ENCODE data around the gene CCL8.

The CCL8 gene

DNA sequence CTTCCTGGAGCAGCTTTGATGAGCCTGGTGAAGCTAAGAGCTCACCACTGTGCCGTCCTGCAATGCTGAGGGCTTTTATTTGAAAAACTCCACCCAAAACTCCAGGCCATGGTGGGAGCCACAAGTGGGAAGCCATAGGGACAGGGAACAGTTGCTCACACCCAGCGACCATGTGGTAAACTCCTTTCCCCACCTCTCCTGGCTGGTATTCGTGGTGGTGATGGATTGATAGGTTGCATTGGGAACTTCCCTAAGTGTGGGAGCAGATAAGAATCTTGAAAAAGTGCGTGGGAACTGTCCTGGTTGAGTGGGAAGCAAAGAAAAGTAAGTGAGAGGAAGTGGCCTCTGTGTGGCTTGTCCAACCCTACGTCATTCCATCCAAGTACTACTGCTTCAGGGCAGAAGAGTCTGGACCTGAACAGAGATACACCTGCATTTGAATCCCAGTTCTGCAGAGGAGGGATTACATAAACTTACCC is 44.0 kb downstream of the CCL8 start, which contains the start of gene CCL1:
Gene CCL1, minus strand, starts transcription at position 51 of the 479 bp plus-strand sequence. CDS start 72 bp downstream, outside the sequence.
- H3K9ac ChIP-seq (ENCODE audit: low read length), result no peak within 1 kb of the TSS
- H3K27me3 ChIP-seq (ENCODE audit: low read length), result no peaks in the 10 kb centered on the region
- no peak within 1 kb of the TSS for H3K4me2 ChIP-seq (ENCODE audit: low read depth, low read length, poor library complexity, severe bottlenecking)
- H3K79me2 ChIP-seq (ENCODE audit: insufficient read depth, low read length), result no peaks in the 10 kb centered on the region
- no peaks in the 10 kb centered on the region for H3K9me3 ChIP-seq (ENCODE audit: insufficient read depth, low read length)
- H3F3A ChIP-seq (ENCODE audit: insufficient read depth), result no peaks in the 10 kb centered on the region
- H3K4me3 ChIP-seq (ENCODE audit: insufficient read depth, low read length, poor library complexity, severe bottlenecking), result no peak within 1 kb of the TSS
- H2AFZ ChIP-seq (ENCODE audit: low read depth, low read length, severe bottlenecking), result no peak within 1 kb of the TSS
- H4K20me1 ChIP-seq (ENCODE audit: low read depth, low read length), result no peaks in the 10 kb centered on the region
- H3K9me2 ChIP-seq (replicated peaks; ENCODE audit: insufficient read depth, low read length), result no peaks in the 10 kb centered on the region
- TF ChIP-seq, protein P1, sequence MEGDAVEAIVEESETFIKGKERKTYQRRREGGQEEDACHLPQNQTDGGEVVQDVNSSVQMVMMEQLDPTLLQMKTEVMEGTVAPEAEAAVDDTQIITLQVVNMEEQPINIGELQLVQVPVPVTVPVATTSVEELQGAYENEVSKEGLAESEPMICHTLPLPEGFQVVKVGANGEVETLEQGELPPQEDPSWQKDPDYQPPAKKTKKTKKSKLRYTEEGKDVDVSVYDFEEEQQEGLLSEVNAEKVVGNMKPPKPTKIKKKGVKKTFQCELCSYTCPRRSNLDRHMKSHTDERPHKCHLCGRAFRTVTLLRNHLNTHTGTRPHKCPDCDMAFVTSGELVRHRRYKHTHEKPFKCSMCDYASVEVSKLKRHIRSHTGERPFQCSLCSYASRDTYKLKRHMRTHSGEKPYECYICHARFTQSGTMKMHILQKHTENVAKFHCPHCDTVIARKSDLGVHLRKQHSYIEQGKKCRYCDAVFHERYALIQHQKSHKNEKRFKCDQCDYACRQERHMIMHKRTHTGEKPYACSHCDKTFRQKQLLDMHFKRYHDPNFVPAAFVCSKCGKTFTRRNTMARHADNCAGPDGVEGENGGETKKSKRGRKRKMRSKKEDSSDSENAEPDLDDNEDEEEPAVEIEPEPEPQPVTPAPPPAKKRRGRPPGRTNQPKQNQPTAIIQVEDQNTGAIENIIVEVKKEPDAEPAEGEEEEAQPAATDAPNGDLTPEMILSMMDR (IDR thresholded peaks at IDR 0.05; ENCODE audit: insufficient read depth, low read length, poor library complexity, severe bottlenecking), result no peak
- TF ChIP-seq EZH2phosphoT487 (conservative IDR thresholded peaks at IDR 0.05; ENCODE audit: low read length), result no peak
- no peaks in the 10 kb centered on the region for H3K36me3 ChIP-seq (ENCODE audit: low read length)
- H3K27ac ChIP-seq (ENCODE audit: low read depth, low read length), result no peak within 1 kb of the TSS

DNA sequence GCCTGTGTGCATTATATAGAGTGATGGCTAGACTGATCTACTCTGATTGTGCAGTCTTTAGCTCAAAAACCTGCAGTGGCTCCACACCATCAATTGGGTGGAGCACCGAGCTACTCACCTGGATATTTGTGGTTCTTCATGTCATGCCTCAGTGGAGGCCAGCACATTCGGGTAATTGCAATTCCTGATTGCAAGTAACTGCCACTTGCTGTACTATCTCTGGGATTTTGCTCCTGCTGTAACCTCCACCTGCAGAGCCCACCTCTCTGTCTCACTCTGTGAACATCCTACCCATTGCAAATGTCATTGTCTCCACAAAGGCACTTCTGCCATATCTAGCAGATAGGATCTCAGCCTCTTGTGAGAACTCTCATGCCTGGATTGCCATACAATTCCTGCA is 45.5 kb downstream of the CCL8 start:
- TF ChIP-seq EZH2phosphoT487 (conservative IDR thresholded peaks at IDR 0.05; ENCODE audit: low read length), result no peak
- TF ChIP-seq, protein P1 (IDR thresholded peaks at IDR 0.05; ENCODE audit: insufficient read depth, low read length, poor library complexity, severe bottlenecking), result no peak
- H3K27me3 ChIP-seq (ENCODE audit: low read length), result no peaks in the 10 kb centered on the region
- no peak overlapping the region for H3K4me3 ChIP-seq (ENCODE audit: insufficient read depth, low read length, poor library complexity, severe bottlenecking)
- no peak overlapping the region for H3K27ac ChIP-seq (ENCODE audit: low read depth, low read length)
- H3K4me2 ChIP-seq (ENCODE audit: low read depth, low read length, poor library complexity, severe bottlenecking), result no peak overlapping the region
- H4K20me1 ChIP-seq (ENCODE audit: low read depth, low read length), result no peaks in the 10 kb centered on the region
- no peaks in the 10 kb centered on the region for H3K9me3 ChIP-seq (ENCODE audit: insufficient read depth, low read length)
- no peaks in the 10 kb centered on the region for H3K36me3 ChIP-seq (ENCODE audit: low read length)
- no peaks in the 10 kb centered on the region for H3K79me2 ChIP-seq (ENCODE audit: insufficient read depth, low read length)
- no peak overlapping the region for H3K9ac ChIP-seq (ENCODE audit: low read length)
- no peaks in the 10 kb centered on the region for H3K9me2 ChIP-seq (replicated peaks; ENCODE audit: insufficient read depth, low read length)
- no peak overlapping the region for H2AFZ ChIP-seq (ENCODE audit: low read depth, low read length, severe bottlenecking)
- no peaks in the 10 kb centered on the region for H3F3A ChIP-seq (ENCODE audit: insufficient read depth)

DNA sequence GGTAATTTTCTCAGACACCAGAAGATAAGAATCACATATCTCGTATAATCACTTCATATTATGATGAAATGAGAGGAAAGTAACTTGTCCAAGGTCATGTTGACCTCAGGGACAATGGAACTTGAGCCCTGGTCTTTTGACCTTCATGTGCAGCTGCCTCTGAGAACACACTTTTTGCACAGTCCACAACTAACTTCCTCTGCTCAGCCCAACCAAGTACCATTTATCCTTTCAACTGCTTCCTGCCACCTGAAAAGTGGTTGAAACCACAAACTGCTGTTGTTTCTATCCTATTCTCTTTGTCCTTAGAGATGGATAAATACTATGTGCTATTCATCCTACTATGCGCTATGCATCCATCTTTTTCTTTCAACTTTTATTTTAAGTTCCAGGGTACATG is 46.1 kb downstream of the CCL8 start:
- no peaks in the 10 kb centered on the region for H3K79me2 ChIP-seq (ENCODE audit: insufficient read depth, low read length)
- no peaks in the 10 kb centered on the region for H3K9me3 ChIP-seq (ENCODE audit: insufficient read depth, low read length)
- H3K4me2 ChIP-seq (ENCODE audit: low read depth, low read length, poor library complexity, severe bottlenecking), result no peak overlapping the region
- no peaks in the 10 kb centered on the region for H3K27me3 ChIP-seq (ENCODE audit: low read length)
- H2AFZ ChIP-seq (ENCODE audit: low read depth, low read length, severe bottlenecking), result no peak overlapping the region
- no peaks in the 10 kb centered on the region for H3K9me2 ChIP-seq (replicated peaks; ENCODE audit: insufficient read depth, low read length)
- H3K9ac ChIP-seq (ENCODE audit: low read length), result no peak overlapping the region
- H3K4me3 ChIP-seq (ENCODE audit: insufficient read depth, low read length, poor library complexity, severe bottlenecking), result no peak overlapping the region
- H4K20me1 ChIP-seq (ENCODE audit: low read depth, low read length), result no peaks in the 10 kb centered on the region
- TF ChIP-seq, protein P1 (IDR thresholded peaks at IDR 0.05; ENCODE audit: insufficient read depth, low read length, poor library complexity, severe bottlenecking), result no peak
- no peak for TF ChIP-seq EZH2phosphoT487 (conservative IDR thresholded peaks at IDR 0.05; ENCODE audit: low read length)
- H3K27ac ChIP-seq (ENCODE audit: low read depth, low read length), result no peak overlapping the region
- no peaks in the 10 kb centered on the region for H3K36me3 ChIP-seq (ENCODE audit: low read length)
- no peaks in the 10 kb centered on the region for H3F3A ChIP-seq (ENCODE audit: insufficient read depth)
